ENCODE data around the gene ATP5F1D. TPM values are rescaled to one million over a fixed set of nuclear protein-coding genes. Genes with fewer than 3 reads are reported as not detected.

Gene ATP5F1D
- total RNA-seq, 1 donor from 2014 or later: 24.5 TPM

GRCh38 chr19:1211494-1212234 lies 29.9 kb upstream of the ATP5F1D start:
- peak overlapping the region in 2 of 3 donors; percentile 43 to 60 for H3K9ac ChIP-seq (ENCODE audit: low read depth in 1 of 3, low read length in 3 of 3)
- no peaks in the 10 kb centered on the region for H3K9me3 ChIP-seq (ENCODE audit: control insufficient read depth in 3 of 3, low read length in 3 of 3)
- H3K27me3 ChIP-seq (ENCODE audit: control insufficient read depth in 3 of 3, insufficient read depth in 3 of 3, low read length in 3 of 3): no peaks in the 10 kb centered on the region
- H3K36me3 ChIP-seq (ENCODE audit: control insufficient read depth in 3 of 3, insufficient read depth in 3 of 3, low read length in 3 of 3): peaks cover 3 to 4% (median 4%) of the 10 kb centered on the region in 3 donors
- H3K27ac ChIP-seq (ENCODE audit: low read depth, low read length): peak overlapping the region; percentile 97
- peaks cover 75 to 88% (median 85%) of the 10 kb centered on the region in 3 donors for H3K4me1 ChIP-seq (ENCODE audit: control insufficient read depth in 3 of 3, insufficient read depth in 3 of 3, low read length in 3 of 3)
- peak overlapping the region in 1 of 3 donors; percentile 12 for H3K4me3 ChIP-seq (ENCODE audit: low read length in 3 of 3)

- H3K27ac ChIP-seq (ENCODE audit: low read depth, low read length): peak overlapping the region; percentile 97
- H3K36me3 ChIP-seq (ENCODE audit: control insufficient read depth in 3 of 3, insufficient read depth in 3 of 3, low read length in 3 of 3): peaks cover 3 to 4% (median 4%) of the 10 kb centered on the region in 3 donors
- H3K9me3 ChIP-seq (ENCODE audit: control insufficient read depth in 3 of 3, low read length in 3 of 3): no peaks in the 10 kb centered on the region
- peak overlapping the region; percentile 84 to 91 (median 85) for H3K9ac ChIP-seq (ENCODE audit: low read depth in 1 of 3, low read length in 3 of 3)
- H3K27me3 ChIP-seq (ENCODE audit: control insufficient read depth in 3 of 3, insufficient read depth in 3 of 3, low read length in 3 of 3): no peaks in the 10 kb centered on the region
- H3K4me1 ChIP-seq (ENCODE audit: control insufficient read depth in 3 of 3, insufficient read depth in 3 of 3, low read length in 3 of 3): peaks cover 80 to 92% (median 89%) of the 10 kb centered on the region in 3 donors
- peak overlapping the region; percentile 20 to 77 (median 72) for H3K4me3 ChIP-seq (ENCODE audit: low read length in 3 of 3)
Observed at GRCh38 chr19:1213391-1214286, 27.9 kb upstream of the ATP5F1D start.

- Histone ChIP-seq H3K9ac (ENCODE audit: low read depth in 1 of 3, low read length in 3 of 3) (peak overlapping the region; percentile 84 to 91 (median 85)), H3K4me3 (ENCODE audit: low read length in 3 of 3) (peak overlapping the region; percentile 30 to 77 (median 72)), H3K4me1 (ENCODE audit: control insufficient read depth in 3 of 3, insufficient read depth in 3 of 3, low read length in 3 of 3) (peaks cover 78 to 90% (median 88%) of the 10 kb centered on the region in 3 donors)
Observed at GRCh38 chr19:1214299-1214861, 27.2 kb upstream of the ATP5F1D start.

GRCh38 chr19:1214862-1215731 lies 26.5 kb upstream of the ATP5F1D start:
- no peaks in the 10 kb centered on the region for H3K9me3 ChIP-seq (ENCODE audit: control insufficient read depth in 3 of 3, low read length in 3 of 3)
- H3K36me3 ChIP-seq (ENCODE audit: control insufficient read depth in 3 of 3, insufficient read depth in 3 of 3, low read length in 3 of 3): peaks cover 0 to 2% (median 0%) of the 10 kb centered on the region in 3 donors
- peak overlapping the region; percentile 84 to 91 (median 85) for H3K9ac ChIP-seq (ENCODE audit: low read depth in 1 of 3, low read length in 3 of 3)
- H3K27me3 ChIP-seq (ENCODE audit: control insufficient read depth in 3 of 3, insufficient read depth in 3 of 3, low read length in 3 of 3): no peaks in the 10 kb centered on the region
- H3K4me1 ChIP-seq (ENCODE audit: control insufficient read depth in 3 of 3, insufficient read depth in 3 of 3, low read length in 3 of 3): peaks cover 72 to 88% (median 86%) of the 10 kb centered on the region in 3 donors
- peak overlapping the region; percentile 51 to 77 (median 72) for H3K4me3 ChIP-seq (ENCODE audit: low read length in 3 of 3)
- H3K27ac ChIP-seq (ENCODE audit: low read depth, low read length): peak overlapping the region; percentile 97

More at GRCh38 chr19:1214299-1214861, 27.2 kb upstream of the ATP5F1D start:
- peak overlapping the region; percentile 97 for H3K27ac ChIP-seq (ENCODE audit: low read depth, low read length)
- H3K27me3 ChIP-seq (ENCODE audit: control insufficient read depth in 3 of 3, insufficient read depth in 3 of 3, low read length in 3 of 3): no peaks in the 10 kb centered on the region
- no peaks in the 10 kb centered on the region for H3K9me3 ChIP-seq (ENCODE audit: control insufficient read depth in 3 of 3, low read length in 3 of 3)
- H3K36me3 ChIP-seq (ENCODE audit: control insufficient read depth in 3 of 3, insufficient read depth in 3 of 3, low read length in 3 of 3): peaks cover 3 to 4% (median 4%) of the 10 kb centered on the region in 3 donors

GRCh38 chr19:1216756-1217155 lies 24.8 kb upstream of the ATP5F1D start:
- peak overlapping the region; percentile 52 to 91 (median 73) for H3K9ac ChIP-seq (ENCODE audit: low read depth in 1 of 3, low read length in 3 of 3)
- no peaks in the 10 kb centered on the region for H3K27me3 ChIP-seq (ENCODE audit: control insufficient read depth in 3 of 3, insufficient read depth in 3 of 3, low read length in 3 of 3)
- H3K4me1 ChIP-seq (ENCODE audit: control insufficient read depth in 3 of 3, insufficient read depth in 3 of 3, low read length in 3 of 3): peaks cover 67 to 91% (median 89%) of the 10 kb centered on the region in 3 donors
- peak overlapping the region; percentile 97 for H3K27ac ChIP-seq (ENCODE audit: low read depth, low read length)
- H3K4me3 ChIP-seq (ENCODE audit: low read length in 3 of 3): peak overlapping the region; percentile 9 to 58 (median 13)
- H3K9me3 ChIP-seq (ENCODE audit: control insufficient read depth in 3 of 3, low read length in 3 of 3): no peaks in the 10 kb centered on the region
- H3K36me3 ChIP-seq (ENCODE audit: control insufficient read depth in 3 of 3, insufficient read depth in 3 of 3, low read length in 3 of 3): peaks cover 7 to 10% (median 8%) of the 10 kb centered on the region in 3 donors

GRCh38 chr19:1217366-1217765 lies 24.2 kb upstream of the ATP5F1D start:
- H3K4me3 ChIP-seq (ENCODE audit: low read length in 3 of 3): peak overlapping the region in 1 of 3 donors; percentile 58
- no peaks in the 10 kb centered on the region for H3K9me3 ChIP-seq (ENCODE audit: control insufficient read depth in 3 of 3, low read length in 3 of 3)

GRCh38 chr19:1218751-1219567 lies 22.6 kb upstream of the ATP5F1D start:
- H3K9ac ChIP-seq (ENCODE audit: low read depth in 1 of 3, low read length in 3 of 3): peak overlapping the region; percentile 30 to 91 (median 67)
- peaks cover 16 to 18% (median 18%) of the 10 kb centered on the region in 3 donors for H3K36me3 ChIP-seq (ENCODE audit: control insufficient read depth in 3 of 3, insufficient read depth in 3 of 3, low read length in 3 of 3)
- peaks cover 53 to 88% (median 76%) of the 10 kb centered on the region in 3 donors for H3K4me1 ChIP-seq (ENCODE audit: control insufficient read depth in 3 of 3, insufficient read depth in 3 of 3, low read length in 3 of 3)

More at GRCh38 chr19:1217366-1217765, 24.2 kb upstream of the ATP5F1D start:
- Histone ChIP-seq H3K27ac (ENCODE audit: low read depth, low read length) (peak overlapping the region; percentile 97), H3K9ac (ENCODE audit: low read depth in 1 of 3, low read length in 3 of 3) (peak overlapping the region; percentile 52 to 91 (median 73)), H3K36me3 (ENCODE audit: control insufficient read depth in 3 of 3, insufficient read depth in 3 of 3, low read length in 3 of 3) (peaks cover 7 to 10% (median 8%) of the 10 kb centered on the region in 3 donors), H3K4me1 (ENCODE audit: control insufficient read depth in 3 of 3, insufficient read depth in 3 of 3, low read length in 3 of 3) (peaks cover 62 to 91% (median 88%) of the 10 kb centered on the region in 3 donors), H3K27me3 (ENCODE audit: control insufficient read depth in 3 of 3, insufficient read depth in 3 of 3, low read length in 3 of 3) (no peaks in the 10 kb centered on the region)

GRCh38 chr19:1219786-1220476 lies 21.6 kb upstream of the ATP5F1D start:
- H3K27ac ChIP-seq (ENCODE audit: low read depth, low read length): no peak overlapping the region

More at GRCh38 chr19:1218751-1219567, 22.6 kb upstream of the ATP5F1D start:
- Histone ChIP-seq H3K4me3 (ENCODE audit: low read length in 3 of 3) (peak overlapping the region in 1 of 3 donors; percentile 6), H3K9me3 (ENCODE audit: control insufficient read depth in 3 of 3, low read length in 3 of 3) (no peaks in the 10 kb centered on the region), H3K27ac (ENCODE audit: low read depth, low read length) (peak overlapping the region; percentile 97), H3K27me3 (ENCODE audit: control insufficient read depth in 3 of 3, insufficient read depth in 3 of 3, low read length in 3 of 3) (no peaks in the 10 kb centered on the region)

More at GRCh38 chr19:1219786-1220476, 21.6 kb upstream of the ATP5F1D start:
- Histone ChIP-seq H3K9me3 (ENCODE audit: control insufficient read depth in 3 of 3, low read length in 3 of 3) (no peaks in the 10 kb centered on the region), H3K36me3 (ENCODE audit: control insufficient read depth in 3 of 3, insufficient read depth in 3 of 3, low read length in 3 of 3) (peaks cover 21 to 26% (median 23%) of the 10 kb centered on the region in 3 donors), H3K27me3 (ENCODE audit: control insufficient read depth in 3 of 3, insufficient read depth in 3 of 3, low read length in 3 of 3) (no peaks in the 10 kb centered on the region), H3K9ac (ENCODE audit: low read depth in 1 of 3, low read length in 3 of 3) (peak overlapping the region in 1 of 3 donors; percentile 40), H3K4me1 (ENCODE audit: control insufficient read depth in 3 of 3, insufficient read depth in 3 of 3, low read length in 3 of 3) (peaks cover 43 to 79% (median 67%) of the 10 kb centered on the region in 3 donors), H3K4me3 (ENCODE audit: low read length in 3 of 3) (no peak overlapping the region)

All from skeletal muscle tissue (tissue), 4 donors.